ENCODE data around the gene CASP8AP2. TPM values are rescaled to one million over a fixed set of nuclear protein-coding genes. Genes with fewer than 3 reads are reported as not detected.

The CASP8AP2 gene
- total and polyA plus RNA-seq, 2 donors (not counting 3 experiments of a cell fraction or from before 2014, with no cell fraction given): 4.7 to 22.0 TPM

DNA sequence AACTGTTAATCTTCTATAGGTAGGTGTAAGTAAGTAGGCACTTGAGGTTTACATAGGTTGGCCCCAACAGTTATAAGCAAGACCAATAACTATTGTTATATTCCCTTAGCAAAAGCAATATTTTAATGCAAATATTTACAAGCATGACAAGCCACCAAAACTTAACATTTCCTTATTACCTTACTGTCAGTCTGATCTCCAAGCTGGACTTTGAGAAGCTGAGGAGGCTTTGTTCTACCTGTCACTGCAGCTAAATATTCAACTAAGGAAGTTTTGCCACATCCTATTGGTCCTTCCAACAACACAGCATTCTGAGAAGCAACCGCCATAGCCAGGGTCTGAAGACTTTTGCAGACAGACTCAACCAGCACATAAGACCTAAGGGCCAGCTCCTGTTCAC is 39.7 kb upstream of the CASP8AP2 start:
- ChIA-PET POLR2A (no interaction called here), CTCF (no interaction called here)
- Histone ChIP-seq H2AFZ (ENCODE audit: low read depth, low read length) (no peak overlapping the region), H3K9me3 (replicated peaks; ENCODE audit: control insufficient read depth, insufficient read depth, low read length) (no peaks in the 10 kb centered on the region), H3K4me2 (ENCODE audit: insufficient read depth, low read length) (no peak overlapping the region), H3K9ac (replicated peaks; ENCODE audit: extremely low read depth, insufficient read depth, low read length) (no peak overlapping the region), H3K79me2 (ENCODE audit: control insufficient read depth, insufficient read depth, low read length) (peaks cover 2% of the 10 kb centered on the region), H3K9me1 (replicated peaks; ENCODE audit: control insufficient read depth, extremely low read depth, insufficient read depth, low read length) (no peaks in the 10 kb centered on the region), H3K4me1 (ENCODE audit: control insufficient read depth, extremely low read depth, insufficient read depth, low read length) (no peaks in the 10 kb centered on the region), H3K36me3 (ENCODE audit: control insufficient read depth in 2 of 2, extremely low read depth in 1 of 2, insufficient read depth in 2 of 2, low read length in 2 of 2) (peaks cover 6 to 11% of the 10 kb centered on the region in 2 experiments), H4K20me1 (replicated peaks; ENCODE audit: control insufficient read depth, extremely low read depth, insufficient read depth, low read length) (no peaks in the 10 kb centered on the region), H3K4me3 (replicated peaks in 1 of 3; ENCODE audit: insufficient read depth in 1 of 3, low read depth in 1 of 3, low read length in 3 of 3) (no peak overlapping the region), H3K27ac (ENCODE audit: insufficient read depth, low read depth, low read length) (no peak overlapping the region), H3K27me3 (ENCODE audit: control insufficient read depth in 2 of 2, insufficient read depth in 2 of 2, low read length in 2 of 2) (no peaks in the 10 kb centered on the region)
- DNase-seq (ENCODE audit: low read depth, low spot score) (no peak), FAIRE-seq (no peak)
- intact Hi-C loops (cut with micrococcal nuclease) (no loop called here), dilution Hi-C loops (cut with MboI; ENCODE audit: extremely low pct_ligation_motif_present, low sequenced_read_pairs) (no loop called here)
- TF ChIP-seq, protein P1, sequence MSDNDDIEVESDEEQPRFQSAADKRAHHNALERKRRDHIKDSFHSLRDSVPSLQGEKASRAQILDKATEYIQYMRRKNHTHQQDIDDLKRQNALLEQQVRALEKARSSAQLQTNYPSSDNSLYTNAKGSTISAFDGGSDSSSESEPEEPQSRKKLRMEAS (IDR thresholded peaks at IDR 0.05; ENCODE audit: insufficient read depth, insufficient read length): no peak
- TF ChIP-seq, protein P2, sequence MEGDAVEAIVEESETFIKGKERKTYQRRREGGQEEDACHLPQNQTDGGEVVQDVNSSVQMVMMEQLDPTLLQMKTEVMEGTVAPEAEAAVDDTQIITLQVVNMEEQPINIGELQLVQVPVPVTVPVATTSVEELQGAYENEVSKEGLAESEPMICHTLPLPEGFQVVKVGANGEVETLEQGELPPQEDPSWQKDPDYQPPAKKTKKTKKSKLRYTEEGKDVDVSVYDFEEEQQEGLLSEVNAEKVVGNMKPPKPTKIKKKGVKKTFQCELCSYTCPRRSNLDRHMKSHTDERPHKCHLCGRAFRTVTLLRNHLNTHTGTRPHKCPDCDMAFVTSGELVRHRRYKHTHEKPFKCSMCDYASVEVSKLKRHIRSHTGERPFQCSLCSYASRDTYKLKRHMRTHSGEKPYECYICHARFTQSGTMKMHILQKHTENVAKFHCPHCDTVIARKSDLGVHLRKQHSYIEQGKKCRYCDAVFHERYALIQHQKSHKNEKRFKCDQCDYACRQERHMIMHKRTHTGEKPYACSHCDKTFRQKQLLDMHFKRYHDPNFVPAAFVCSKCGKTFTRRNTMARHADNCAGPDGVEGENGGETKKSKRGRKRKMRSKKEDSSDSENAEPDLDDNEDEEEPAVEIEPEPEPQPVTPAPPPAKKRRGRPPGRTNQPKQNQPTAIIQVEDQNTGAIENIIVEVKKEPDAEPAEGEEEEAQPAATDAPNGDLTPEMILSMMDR (IDR thresholded peaks at IDR 0.05; ENCODE audit: extremely low read depth in 1 of 2, insufficient read depth in 1 of 2, low read depth in 1 of 2, low read length in 2 of 2): no peak
- no peak for TF ChIP-seq FOS (IDR thresholded peaks at IDR 0.05; ENCODE audit: borderline replicate concordance, insufficient read depth, low read length)
- no peak for TF ChIP-seq EZH2 (IDR thresholded peaks at IDR 0.05; ENCODE audit: borderline replicate concordance, low read depth, low read length, severe bottlenecking)
- no peak for TF ChIP-seq GATA2 (IDR thresholded peaks at IDR 0.05; ENCODE audit: insufficient read depth, insufficient read length, low read depth, low read length)
- no peak for TF ChIP-seq MYC (IDR thresholded peaks at IDR 0.05; ENCODE audit: low read depth, low read length)
- TF ChIP-seq POLR2AphosphoS5 (IDR thresholded peaks at IDR 0.05; ENCODE audit: insufficient read depth, low read depth, low read length): no peak
- TF ChIP-seq JUN (IDR thresholded peaks at IDR 0.05; ENCODE audit: borderline replicate concordance, insufficient read depth, insufficient read length, low read depth): no peak
- no peak for TF ChIP-seq POLR2A (IDR thresholded peaks at IDR 0.05; ENCODE audit: low read depth, low read length)
- no TSS peak for BruUV-seq (replicated peaks)
